NCI-H226 (cell line): ENCODE measurements around the gene DCAF17.
"Not testable (repeated sequence)": the region's sequence is repeated elsewhere in the genome, so short reads cannot be mapped to it uniquely, and the experiment has no call there.

Source experiments
- DNase-seq: peaks from one replicate; pipeline ENCODE4 v3.0.0-alpha.2; 2015

DCAF17 gene

GRCh38 chr2:171460537-171460936, 26.5 kb downstream of the DCAF17 start:
- DNase-seq = no peak

- DNase-seq = no peak
Measured at GRCh38 chr2:171469176-171469575, 35.1 kb downstream of the DCAF17 start.

- no peak for DNase-seq
Measured at GRCh38 chr2:171470129-171470528, 36.1 kb downstream of the DCAF17 start.

GRCh38 chr2:171475979-171476378, 42.0 kb downstream of the DCAF17 start:
- no peak for DNase-seq

- DNase-seq = peak; percentile 56
Measured at GRCh38 chr2:171478345-171478744, 44.3 kb downstream of the DCAF17 start.

- peak; percentile 83 for DNase-seq
Measured at GRCh38 chr2:171479154-171479814, 45.3 kb downstream of the DCAF17 start.

- DNase-seq = no peak
Measured at GRCh38 chr2:171480908-171481307, 46.9 kb downstream of the DCAF17 start.

- DNase-seq = no peak
Measured at GRCh38 chr2:171482308-171482707, 48.3 kb downstream of the DCAF17 start.

GRCh38 chr2:171482877-171483276, 48.9 kb downstream of the DCAF17 start:
- DNase-seq = no peak

GRCh38 chr2:171483793-171484192, 49.8 kb downstream of the DCAF17 start:
- no peak for DNase-seq

GRCh38 chr2:171485116-171485515, 51.1 kb downstream of the DCAF17 start:
- peak; percentile 31 for DNase-seq

GRCh38 chr2:171487201-171487600, 53.2 kb downstream of the DCAF17 start:
- no peak for DNase-seq

GRCh38 chr2:171487803-171488259, 53.8 kb downstream of the DCAF17 start:
- DNase-seq = peak; percentile 65

GRCh38 chr2:171490577-171490976, 56.6 kb downstream of the DCAF17 start:
- peak; percentile 99 for DNase-seq

GRCh38 chr2:171491292-171491691, 57.3 kb downstream of the DCAF17 start:
- no peak for DNase-seq

- no peak for DNase-seq
Measured at GRCh38 chr2:171492664-171493063, 58.6 kb downstream of the DCAF17 start.

- not testable (repeated sequence) for DNase-seq
Measured at GRCh38 chr2:171497664-171498063, 63.6 kb downstream of the DCAF17 start.

GRCh38 chr2:171505374-171505773, 71.3 kb downstream of the DCAF17 start:
- DNase-seq = no peak

- no peak for DNase-seq
Measured at GRCh38 chr2:171509945-171510731, 76.1 kb downstream of the DCAF17 start.

GRCh38 chr2:171512014-171512413, 78.0 kb downstream of the DCAF17 start:
- no peak for DNase-seq

GRCh38 chr2:171512683-171513195, 78.7 kb downstream of the DCAF17 start:
- no peak for DNase-seq

GRCh38 chr2:171513719-171514160, 79.7 kb downstream of the DCAF17 start:
- DNase-seq = no peak

- DNase-seq = no peak
Measured at GRCh38 chr2:171514908-171515582, 81.0 kb downstream of the DCAF17 start.
